ENCODE measurements around the gene SETD6.
"Not testable (repeated sequence)": the region's sequence is repeated elsewhere in the genome, so short reads cannot be mapped to it uniquely, and the experiment has no call there.

Gene SETD6

GRCh38 chr16:58515125-58515870, at the start of gene SETD6:
Gene SETD6, plus strand, starts transcription at chr16:58515517. Its CDS starts 21 bp downstream, at chr16:58515538.
- peak; percentile 60 for DNase-seq

GRCh38 chr16:58465817-58466216, 49.5 kb upstream of the SETD6 start:
- no peak for DNase-seq

GRCh38 chr16:58466396-58466795, 48.9 kb upstream of the SETD6 start:
- no peak for DNase-seq

- no peak for DNase-seq
These were observed 47.4 kb upstream of the SETD6 start for GRCh38 chr16:58467905-58468304.

GRCh38 chr16:58471209-58471975, 43.9 kb upstream of the SETD6 start:
- no peak for DNase-seq

GRCh38 chr16:58472266-58472665, 43.1 kb upstream of the SETD6 start:
- DNase-seq: no peak

- DNase-seq: no peak
These were observed 42.5 kb upstream of the SETD6 start for GRCh38 chr16:58472827-58473226.

GRCh38 chr16:58474296-58474695, 41.0 kb upstream of the SETD6 start:
- no peak for DNase-seq

GRCh38 chr16:58475091-58475619, 40.2 kb upstream of the SETD6 start:
- DNase-seq: no peak

- DNase-seq: no peak
These were observed 38.5 kb upstream of the SETD6 start for GRCh38 chr16:58476791-58477190.

- no peak for DNase-seq
These were observed 36.9 kb upstream of the SETD6 start for GRCh38 chr16:58478427-58478826.

- DNase-seq: no peak
These were observed 34.0 kb upstream of the SETD6 start for GRCh38 chr16:58481226-58481869.

- DNase-seq: no peak
These were observed 33.4 kb upstream of the SETD6 start for GRCh38 chr16:58481931-58482330.

- DNase-seq: no peak
These were observed 30.0 kb upstream of the SETD6 start for GRCh38 chr16:58485184-58485887.

- DNase-seq: peak; percentile 40
These were observed 27.6 kb upstream of the SETD6 start for GRCh38 chr16:58487566-58488351.

- no peak for DNase-seq
These were observed 26.8 kb upstream of the SETD6 start for GRCh38 chr16:58488531-58488930.

GRCh38 chr16:58490065-58490464, 25.3 kb upstream of the SETD6 start:
- no peak for DNase-seq

GRCh38 chr16:58490539-58490938, 24.8 kb upstream of the SETD6 start:
- not testable (repeated sequence) for DNase-seq

GRCh38 chr16:58492066-58492465, 23.3 kb upstream of the SETD6 start:
- no peak for DNase-seq

- DNase-seq: no peak
These were observed 22.6 kb upstream of the SETD6 start for GRCh38 chr16:58492735-58493134.

- no peak for DNase-seq
These were observed 21.4 kb upstream of the SETD6 start for GRCh38 chr16:58493756-58494431.

Data from activated effector memory CD4-positive, alpha-beta T cell treated with Interleukin-2 at 50 U/mL for 16 hours (primary cell).